ENCODE results near the gene CD101.

Gene CD101

GRCh38 chr1:117020526-117021156 is 19.1 kb downstream of the CD101 start:
- DNase-seq, result no peak

GRCh38 chr1:117022114-117022513 is 20.6 kb downstream of the CD101 start:
- DNase-seq, result no peak

- no peak for DNase-seq
Measured at GRCh38 chr1:117025568-117025967, 24.0 kb downstream of the CD101 start.

- DNase-seq, result no peak
Measured at GRCh38 chr1:117026361-117026760, 24.8 kb downstream of the CD101 start.

GRCh38 chr1:117029685-117030084 is 28.1 kb downstream of the CD101 start:
- DNase-seq, result no peak

- no peak for DNase-seq
Measured at GRCh38 chr1:117030271-117030877, 28.8 kb downstream of the CD101 start.

GRCh38 chr1:117032266-117032665 is 30.7 kb downstream of the CD101 start:
- DNase-seq, result no peak

GRCh38 chr1:117032681-117033539 is 31.4 kb downstream of the CD101 start:
- no peak for DNase-seq

GRCh38 chr1:117033772-117034171 is 32.2 kb downstream of the CD101 start:
- DNase-seq, result no peak

GRCh38 chr1:117034791-117035290 is 33.3 kb downstream of the CD101 start:
- no peak for DNase-seq

- no peak for DNase-seq
Measured at GRCh38 chr1:117036018-117036461, 34.5 kb downstream of the CD101 start.

GRCh38 chr1:117037802-117038201 is 36.2 kb downstream of the CD101 start:
- DNase-seq, result no peak

- DNase-seq, result no peak
Measured at GRCh38 chr1:117038236-117038635, 36.7 kb downstream of the CD101 start.

- DNase-seq, result no peak
Measured at GRCh38 chr1:117044217-117044616, 42.7 kb downstream of the CD101 start.

- DNase-seq, result no peak
Measured at GRCh38 chr1:117045644-117046043, 44.1 kb downstream of the CD101 start.

- no peak for DNase-seq
Measured at GRCh38 chr1:117046781-117047180, 45.2 kb downstream of the CD101 start.

- DNase-seq, result no peak
Measured at GRCh38 chr1:117047271-117047670, 45.7 kb downstream of the CD101 start.

- DNase-seq, result no peak
Measured at GRCh38 chr1:117049857-117050256, 48.3 kb downstream of the CD101 start.

- DNase-seq, result no peak
Measured at GRCh38 chr1:117051224-117052064, 49.9 kb downstream of the CD101 start.

- no peak for DNase-seq
Measured at GRCh38 chr1:117054068-117054467, 52.5 kb downstream of the CD101 start.

GRCh38 chr1:117058810-117059209 is 57.2 kb downstream of the CD101 start:
- DNase-seq, result no peak

GRCh38 chr1:117059334-117059677 is 57.7 kb downstream of the CD101 start:
- no peak for DNase-seq

All from GOT3 (cell line).